T-cell (primary cell): ENCODE results near the gene LRFN2. TPM values are rescaled to one million over a fixed set of nuclear protein-coding genes. Genes with fewer than 3 reads are reported as not detected.

Source experiments
- ATAC-seq, 4 experiments: fragments of 200-7000 bp in 3 of 4; fragments of 150-1000 bp in 1 of 4; cut with Tn5 transposase; replicated peaks in 1 of 4; 1 replicate in 3 of 4; 2 replicates in 1 of 4; pipeline ENCODE4 v1.10.0; 2021; ENCODE audit warnings: moderate library complexity in 3 of 4, mild to moderate bottlenecking in 2 of 4, moderate number of reproducible peaks in 1 of 4
- CTCF ChIA-PET, 2 donors: fragments of 300-600 bp; sonication (Branson Sonifier 250); formaldehyde crosslinking; loops; one replicate each; lab custom pipeline; 2022; ENCODE audit warnings: antibody characterized with exemption in 2 of 2; lab: Charles Lee
- POLR2A ChIA-PET, 2 donors: fragments of 300-600 bp; sonication (Branson Sonifier 250); formaldehyde crosslinking; loops; one replicate each; lab custom pipeline; 2022; ENCODE audit warnings: antibody characterized with exemption in 2 of 2; lab: Charles Lee
- DNase-seq, 35 experiments: peaks; one replicate each; pipeline versions ENCODE4 v3.0.0 to v3.0.0-alpha.2; 2013 to 2023
- H3K27ac ChIP-seq: one replicate; pipeline ENCODE4 v1.5.1; 2013; ENCODE audit warnings: low read length
- H3K27me3 ChIP-seq, 2 experiments: replicated peaks in 1 of 2; 1 replicate in 1 of 2; 2 replicates in 1 of 2; pipeline versions ENCODE4 v1.6.1 to v1.7.0; 2013; ENCODE audit warnings: low read length in 1 of 2, mixed read lengths in 1 of 2; ENCODE audit not compliant: control insufficient read depth in 2 of 2, insufficient read depth in 2 of 2; ENCODE audit errors: extremely low read depth in 1 of 2
- H3K36me3 ChIP-seq, 2 donors: 1 replicate in 1 of 2; 2 replicates in 1 of 2; pipeline versions ENCODE4 v1.6.1 to v1.7.0; 2013; ENCODE audit warnings: low read length in 1 of 2; ENCODE audit not compliant: control insufficient read depth in 2 of 2, insufficient read depth in 1 of 2; ENCODE audit errors: extremely low read depth in 1 of 2
- H3K4me1 ChIP-seq, 2 experiments: 1 replicate in 1 of 2; 2 replicates in 1 of 2; pipeline versions ENCODE4 v1.6.1 to v1.7.0; 2013; ENCODE audit warnings: low read length in 2 of 2, mixed read lengths in 1 of 2; ENCODE audit not compliant: insufficient read depth in 2 of 2, control insufficient read depth in 1 of 2; ENCODE audit errors: extremely low read depth in 1 of 2
- H3K4me3 ChIP-seq, 2 donors: 1 replicate in 1 of 2; 2 replicates in 1 of 2; pipeline versions ENCODE4 v1.5.1 to v1.7.0; 2013; ENCODE audit warnings: mild to moderate bottlenecking in 2 of 2, low read length in 1 of 2, moderate library complexity in 1 of 2; ENCODE audit not compliant: control insufficient read depth in 1 of 2; ENCODE audit errors: extremely low read depth in 1 of 2
- H3K9me3 ChIP-seq: 2 replicates; pipeline ENCODE4 v1.7.0; 2013
- H3K27ac Mint-ChIP-seq, 2 donors: one replicate each; pipeline ENCODE4 v1.8.0; 2020 to 2021; ENCODE audit warnings: mild to moderate bottlenecking in 2 of 2, mixed read lengths in 2 of 2
- H3K27me3 Mint-ChIP-seq, 2 donors: one replicate each; pipeline ENCODE4 v1.8.0; 2021 to 2022; ENCODE audit warnings: mixed read lengths in 2 of 2
- H3K36me3 Mint-ChIP-seq: one replicate; pipeline ENCODE4 v1.8.0; 2021; ENCODE audit warnings: mixed read lengths
- H3K4me1 Mint-ChIP-seq, 3 donors: one replicate each; pipeline ENCODE4 v1.8.0; 2020 to 2022; ENCODE audit warnings: mixed read lengths in 3 of 3, mild to moderate bottlenecking in 1 of 3
- H3K4me3 Mint-ChIP-seq, 3 donors: one replicate each; pipeline ENCODE4 v1.8.0; 2020 to 2022; ENCODE audit warnings: mild to moderate bottlenecking in 3 of 3, mixed read lengths in 3 of 3, moderate library complexity in 3 of 3
- H3K9me3 Mint-ChIP-seq, 3 donors: one replicate each; pipeline ENCODE4 v1.8.0; 2020 to 2022; ENCODE audit warnings: mixed read lengths in 3 of 3
- WGBS: methylation state at CpG from one replicate; pipeline ENCODE4 v1.1.5; 2013; ENCODE audit warnings: missing lambda C conversion rate; ENCODE audit not compliant: insufficient coverage; 5-methylcytosine and 5-hydroxymethylcytosine counted together
- total RNA-seq, 35 experiments: library from RNA in 6 of 35; stranded (reverse) in 6 of 35; fragments of 120-200 nt in 1 of 35; gene quantifications; one replicate each; pipeline versions ENCODE4 v1.2.1 to v1.2.4 and lab custom pipeline; 2013 to 2026

The LRFN2 gene
- total RNA-seq, 5 donors from 2014 or later (not counting 1 experiment from before 2014, with no cell fraction given) = 0.12 to 1.7 (median 0.92) TPM

DNA sequence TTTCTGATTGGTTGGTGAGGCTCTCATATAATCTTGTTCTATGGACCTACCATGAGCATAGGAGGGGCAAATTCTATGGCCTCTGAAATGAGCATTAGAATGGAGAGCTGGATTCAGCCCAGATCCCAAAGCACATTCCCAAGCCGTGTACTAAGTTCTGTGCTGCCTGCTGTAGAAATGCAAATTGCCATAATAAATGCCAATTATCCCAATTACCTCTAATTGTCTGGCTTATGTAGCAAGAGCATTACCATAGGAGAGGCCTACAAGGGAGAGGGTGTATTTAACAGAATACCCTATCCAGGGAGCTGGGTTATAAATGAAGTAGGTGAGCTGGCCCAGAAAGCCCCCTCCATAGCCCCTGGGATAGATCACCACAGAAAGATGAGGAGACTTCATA, 126.8 kb downstream of the LRFN2 start:
- no peak for ATAC-seq
- no peaks in the 10 kb centered on the region for H3K4me1 Mint-ChIP-seq
- no peak overlapping the region for H3K4me3 Mint-ChIP-seq
- Histone ChIP-seq H3K9me3 (no peaks in the 10 kb centered on the region), H3K4me3 (no peak overlapping the region), H3K27me3 (no peaks in the 10 kb centered on the region), H3K4me1 (no peaks in the 10 kb centered on the region), H3K36me3 (no peaks in the 10 kb centered on the region), H3K27ac (no peak overlapping the region)
- H3K36me3 Mint-ChIP-seq = no peaks in the 10 kb centered on the region
- H3K27ac Mint-ChIP-seq = no peak overlapping the region
- H3K9me3 Mint-ChIP-seq = no peaks in the 10 kb centered on the region
- POLR2A ChIA-PET = no interaction called here
- H3K27me3 Mint-ChIP-seq = no peaks in the 10 kb centered on the region
- no CpG with 5 or more reads among the region's 1 CpG for WGBS
- CTCF ChIA-PET = interaction anchor here in 1 of 2 donors (0.5 kb wide), 1 partner anchor 490 kb away, joined by 5 read pairs; no protein-coding TSS in a partner anchor
- no peak for DNase-seq

GRCh38 chr6:40457261-40457660, 129.9 kb downstream of the LRFN2 start:
- H3K27ac ChIP-seq = no peak overlapping the region
- H3K27me3 ChIP-seq = no peaks in the 10 kb centered on the region
- no peak overlapping the region for H3K27ac Mint-ChIP-seq
- no peaks in the 10 kb centered on the region for H3K4me1 ChIP-seq
- H3K36me3 Mint-ChIP-seq = no peaks in the 10 kb centered on the region
- H3K4me1 Mint-ChIP-seq = no peaks in the 10 kb centered on the region
- H3K27me3 Mint-ChIP-seq = no peaks in the 10 kb centered on the region
- H3K4me3 Mint-ChIP-seq = no peak overlapping the region
- H3K36me3 ChIP-seq = no peaks in the 10 kb centered on the region
- DNase-seq = no peak
- H3K9me3 Mint-ChIP-seq = no peaks in the 10 kb centered on the region
- no peaks in the 10 kb centered on the region for H3K9me3 ChIP-seq
- ATAC-seq = no peak
- POLR2A ChIA-PET = no interaction called here
- H3K4me3 ChIP-seq = no peak overlapping the region
- CTCF ChIA-PET = interaction anchor here in 1 of 2 donors (0.5 to 0.6 kb wide), 2 partner anchors 13 to 536 kb away, joined by 4 to 5 read pairs; no protein-coding TSS in a partner anchor
- no CpG with 5 or more reads among the region's 1 CpG for WGBS

DNA sequence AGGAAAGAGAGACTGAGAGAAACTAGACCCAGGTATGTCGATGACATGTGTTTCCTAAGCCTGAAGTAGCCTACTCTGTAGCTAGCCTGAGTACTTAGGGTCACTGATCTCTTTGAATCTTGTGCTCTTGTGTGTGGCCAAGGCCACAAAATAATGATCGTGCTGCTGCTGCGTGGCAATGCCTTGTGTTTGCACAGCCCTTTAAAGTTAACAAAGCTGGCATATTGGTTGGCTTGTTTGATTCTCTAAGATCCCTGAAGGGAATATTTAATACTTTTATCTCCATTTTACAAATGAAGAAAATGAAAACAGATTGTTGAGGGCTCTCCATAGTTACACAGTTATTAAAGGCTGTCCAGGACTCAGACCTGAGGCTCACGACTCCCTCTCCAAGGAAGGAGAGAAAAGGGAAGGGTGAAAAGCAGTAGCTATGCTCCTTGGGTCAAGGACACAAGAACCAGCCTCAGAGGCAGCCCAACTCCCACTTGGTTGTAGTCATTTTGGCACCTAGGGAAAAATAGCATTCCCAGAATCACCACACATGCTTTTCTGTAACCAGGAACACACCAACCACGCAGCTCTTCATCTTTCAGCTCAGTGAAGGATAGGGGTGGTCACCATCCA, 130.7 kb downstream of the LRFN2 start:
- POLR2A ChIA-PET = no interaction called here
- Mint-ChIP-seq H3K27ac (no peak overlapping the region), H3K27me3 (peaks cover 0 to 2% of the 10 kb centered on the region in 2 donors)

DNA sequence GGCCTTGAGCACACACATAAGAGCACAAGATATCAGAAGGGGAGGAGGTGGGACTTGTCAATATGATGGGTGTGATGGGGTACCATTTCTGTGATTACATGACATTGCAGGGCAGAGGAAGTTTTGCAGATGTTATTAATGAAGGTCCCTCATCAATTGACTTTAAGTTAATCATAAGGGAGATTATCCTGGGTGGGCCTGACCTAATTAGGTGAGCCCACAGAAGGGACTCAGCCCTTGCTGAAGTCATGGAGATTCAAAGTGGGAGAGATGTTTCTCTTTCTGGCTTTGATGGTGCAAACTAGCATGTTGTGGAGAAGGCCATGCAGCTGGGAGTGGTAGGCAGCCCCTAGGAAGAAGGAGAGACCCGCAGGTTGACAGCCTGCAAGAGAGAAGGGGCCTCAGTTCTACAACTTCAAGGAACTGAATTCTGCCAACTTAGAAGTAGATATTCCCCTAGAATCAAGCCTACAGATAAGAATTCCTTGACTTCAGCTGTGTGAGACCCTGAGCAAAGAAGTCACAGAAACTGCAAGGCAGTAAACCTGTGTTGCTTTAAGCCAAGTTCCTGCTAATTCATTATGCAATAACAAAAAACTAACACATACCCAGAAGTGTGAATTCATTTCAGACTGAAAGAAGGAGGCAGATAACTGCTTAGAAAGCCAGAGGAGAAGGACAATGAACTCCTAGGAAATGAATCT, 131.3 kb downstream of the LRFN2 start:
- Mint-ChIP-seq H3K9me3 (no peaks in the 10 kb centered on the region), H3K36me3 (no peaks in the 10 kb centered on the region), H3K27ac (no peak overlapping the region), H3K27me3 (peaks cover 0 to 2% of the 10 kb centered on the region in 2 donors), H3K4me3 (no peak overlapping the region), H3K4me1 (no peaks in the 10 kb centered on the region)
- H3K27ac ChIP-seq = peak overlapping the region; percentile 59
- no peaks in the 10 kb centered on the region for H3K36me3 ChIP-seq
- no peaks in the 10 kb centered on the region for H3K4me1 ChIP-seq
- no peak overlapping the region for H3K4me3 ChIP-seq
- WGBS = 100% methylated on average over 1 of the region's 1 CpG
- DNase-seq (no peak), ATAC-seq (no peak)
- H3K9me3 ChIP-seq = no peaks in the 10 kb centered on the region
- no peaks in the 10 kb centered on the region for H3K27me3 ChIP-seq
- CTCF ChIA-PET = no interaction called here
- POLR2A ChIA-PET = no interaction called here

More for the DNA sequence above, 130.7 kb downstream of the LRFN2 start:
- no peaks in the 10 kb centered on the region for H3K4me1 ChIP-seq
- CTCF ChIA-PET = interaction anchor here in 1 of 2 donors (0.5 kb wide), 1 partner anchor 535 kb away, joined by 5 read pairs; no protein-coding TSS in a partner anchor
- H3K27ac ChIP-seq = peak overlapping the region; percentile 59
- no peak overlapping the region for H3K4me3 Mint-ChIP-seq
- H3K36me3 ChIP-seq = no peaks in the 10 kb centered on the region
- 82% methylated on average over 2 of the region's 5 CpGs for WGBS
- no peaks in the 10 kb centered on the region for H3K9me3 Mint-ChIP-seq
- DNase-seq (no peak), ATAC-seq (no peak)
- no peaks in the 10 kb centered on the region for H3K9me3 ChIP-seq
- H3K4me3 ChIP-seq = no peak overlapping the region
- H3K36me3 Mint-ChIP-seq = no peaks in the 10 kb centered on the region
- no peaks in the 10 kb centered on the region for H3K27me3 ChIP-seq
- H3K4me1 Mint-ChIP-seq = no peaks in the 10 kb centered on the region

DNA sequence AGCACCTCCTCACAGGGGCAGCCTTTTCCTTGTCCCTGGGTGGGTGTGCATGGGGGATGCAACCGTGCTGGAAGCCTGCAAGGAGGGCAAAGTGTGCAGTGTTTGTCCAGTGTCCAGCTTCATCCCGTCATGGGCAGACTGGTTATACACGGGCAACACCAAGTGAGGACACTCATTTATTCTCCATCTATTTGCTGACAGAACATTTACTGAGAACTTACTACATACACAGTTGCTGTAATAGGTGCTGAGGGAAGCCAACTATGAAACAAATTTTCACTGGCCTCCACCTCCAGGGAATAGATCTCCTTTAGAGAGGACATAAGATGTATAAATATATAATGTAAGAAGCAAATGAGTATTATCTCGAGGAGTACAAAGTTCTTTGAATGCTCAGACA, 136.7 kb downstream of the LRFN2 start:
- Histone ChIP-seq H3K9me3 (no peaks in the 10 kb centered on the region), H3K27ac (no peak overlapping the region), H3K4me3 (no peak overlapping the region), H3K27me3 (peaks cover 0 to 10% of the 10 kb centered on the region in 2 experiments), H3K36me3 (no peaks in the 10 kb centered on the region), H3K4me1 (no peaks in the 10 kb centered on the region)
- Mint-ChIP-seq H3K9me3 (no peaks in the 10 kb centered on the region), H3K27me3 (peaks cover 0 to 11% of the 10 kb centered on the region in 2 donors), H3K4me1 (peaks cover 0 to 10% (median 0%) of the 10 kb centered on the region in 3 donors), H3K36me3 (no peaks in the 10 kb centered on the region), H3K27ac (no peak overlapping the region), H3K4me3 (no peak overlapping the region)
- CTCF ChIA-PET = no interaction called here
- DNase-seq (no peak), ATAC-seq (no peak)
- WGBS = 67% methylated on average over 1 of the region's 4 CpGs
- POLR2A ChIA-PET = no interaction called here

DNA sequence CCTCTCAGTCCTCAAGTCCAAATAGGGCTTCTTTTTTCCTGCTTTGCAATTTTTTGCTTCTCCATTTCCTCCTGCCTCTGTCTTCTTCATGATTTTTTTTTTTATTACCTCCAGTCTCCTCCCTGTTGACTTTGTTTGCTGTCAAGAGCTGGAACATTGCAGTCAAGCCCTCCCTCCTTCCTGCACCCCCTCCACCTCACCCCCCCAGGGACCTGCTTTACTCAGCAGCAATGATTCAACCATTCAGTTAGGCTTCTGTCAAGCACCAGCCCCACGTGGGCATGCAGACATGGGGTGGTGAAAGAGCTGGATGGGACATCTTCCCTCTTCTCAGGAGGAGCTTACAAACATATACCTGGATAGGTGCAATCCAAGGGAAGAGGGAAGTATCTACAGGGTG, 142.4 kb downstream of the LRFN2 start:
- ChIA-PET CTCF (interaction anchor here in 1 of 2 donors (0.6 kb wide), 1 partner anchor 57 kb away, joined by 3 read pairs; no protein-coding TSS in a partner anchor), POLR2A (interaction anchor here in 1 of 2 donors (0.7 kb wide), 1 partner anchor 10 kb away, joined by 3 read pairs; no protein-coding TSS in a partner anchor)
- Mint-ChIP-seq H3K27me3 (peaks cover 0 to 13% of the 10 kb centered on the region in 2 donors), H3K4me1 (peaks cover 0 to 12% (median 5%) of the 10 kb centered on the region in 3 donors), H3K9me3 (no peaks in the 10 kb centered on the region), H3K4me3 (no peak overlapping the region), H3K27ac (no peak overlapping the region), H3K36me3 (no peaks in the 10 kb centered on the region)
- DNase-seq (no peak), ATAC-seq (no peak)
- Histone ChIP-seq H3K36me3 (no peaks in the 10 kb centered on the region), H3K27me3 (peaks cover 0 to 8% of the 10 kb centered on the region in 2 experiments), H3K27ac (no peak overlapping the region), H3K4me1 (peaks cover 0 to 2% of the 10 kb centered on the region in 2 experiments), H3K9me3 (no peaks in the 10 kb centered on the region), H3K4me3 (no peak overlapping the region)
- WGBS = no CpG with 5 or more reads among the region's 1 CpG
